HG02798 (cell line): ENCODE results near the gene CKB.
A peak's percentile ranks its signal among the peaks of the same experiment; 100 is the strongest.

Source experiments
- ATAC-seq: cut with Tn5 transposase; IDR thresholded peaks from one replicate; pipeline ENCODE4 v1.9.1; 2021; ENCODE audit warnings: mild to moderate bottlenecking; ENCODE audit not compliant: unreplicated experiment, poor library complexity

Gene CKB

DNA sequence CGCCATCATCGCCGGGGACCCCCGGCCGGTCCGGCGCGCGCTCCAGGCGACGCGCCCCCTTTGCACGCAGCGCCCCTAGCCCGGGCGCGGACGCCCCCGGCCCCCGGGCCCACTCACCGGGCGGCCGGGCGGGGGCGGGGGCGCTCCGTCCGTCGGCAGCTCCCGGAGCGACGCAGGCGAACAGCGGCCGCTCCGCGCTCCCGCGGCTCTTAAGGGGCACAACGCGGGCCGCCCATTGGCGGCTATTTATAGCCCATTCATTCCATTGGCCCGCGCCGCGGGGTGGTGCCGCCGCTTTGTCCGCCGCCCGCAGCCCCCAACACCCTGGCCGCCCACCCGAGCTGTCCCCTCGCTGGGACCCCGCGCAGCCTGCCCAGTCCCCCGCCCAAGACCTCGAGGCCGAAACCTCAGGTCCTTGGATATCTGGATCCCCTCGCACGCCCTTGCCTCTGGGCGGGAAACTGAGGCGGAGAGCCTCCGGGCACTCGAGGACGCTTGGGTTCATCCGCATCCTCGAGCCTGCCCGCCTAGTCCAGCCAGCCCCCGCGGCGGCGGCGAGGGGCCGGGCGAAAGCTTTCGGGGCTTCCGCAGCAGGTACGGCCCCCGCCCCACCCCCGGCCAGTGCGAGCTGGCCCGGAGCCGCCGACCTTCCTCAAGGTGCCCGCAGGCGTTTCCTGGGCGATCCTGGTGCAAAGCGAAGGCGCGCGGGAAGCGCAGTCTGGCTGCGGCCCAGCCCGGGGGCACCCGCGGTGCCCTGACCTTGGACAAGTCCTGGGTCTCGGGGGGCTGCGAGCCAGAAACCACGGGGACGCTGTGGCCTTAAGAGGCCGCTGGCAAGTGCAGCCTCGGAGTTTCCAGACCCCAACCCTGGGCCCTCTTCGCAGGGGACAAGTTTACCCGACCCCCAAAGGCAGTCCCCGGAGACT lies at the start of gene CKB:
TSS of gene CKB (minus strand) at position 182 of the 926 bp plus-strand sequence. CDS start 337 bp downstream, outside the sequence.
- no peak for ATAC-seq

GRCh38 chr14:103569408-103569807 lies 46.8 kb upstream of the CKB start:
- no peak for ATAC-seq

- ATAC-seq: no peak
Measured at GRCh38 chr14:103568952-103569351, 46.3 kb upstream of the CKB start.

DNA sequence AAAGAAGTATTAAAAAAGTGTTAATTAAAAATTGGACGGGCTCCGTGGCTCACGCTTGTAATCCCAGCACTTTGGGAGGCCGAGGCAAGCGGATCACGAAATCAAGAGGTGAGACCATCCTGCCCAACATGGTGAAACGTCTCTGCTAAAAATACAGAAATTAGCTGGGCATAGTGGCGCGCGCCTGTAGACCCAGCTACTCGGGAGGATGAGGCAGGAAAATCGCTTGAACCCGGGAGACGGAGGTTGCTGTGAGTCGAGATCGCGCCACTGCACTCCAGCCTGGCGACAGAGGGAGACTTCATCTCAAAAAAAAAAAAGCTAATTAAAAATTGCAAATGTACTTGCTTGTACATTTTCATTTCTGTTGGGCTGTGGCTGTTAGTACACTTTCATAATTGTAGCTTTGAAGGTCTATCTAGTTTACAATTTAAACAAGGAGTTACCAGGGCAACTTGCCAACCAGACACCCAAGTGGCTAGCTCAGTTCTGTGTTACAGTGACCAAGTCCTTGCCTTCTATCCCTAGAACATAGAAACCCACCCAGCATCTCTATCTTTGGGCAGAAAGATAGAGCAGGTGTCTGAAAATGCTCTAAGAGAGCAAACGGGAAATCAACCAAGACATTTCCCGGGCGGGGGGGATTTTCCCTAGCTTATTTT lies 41.3 kb upstream of the CKB start:
- no peak for ATAC-seq

DNA sequence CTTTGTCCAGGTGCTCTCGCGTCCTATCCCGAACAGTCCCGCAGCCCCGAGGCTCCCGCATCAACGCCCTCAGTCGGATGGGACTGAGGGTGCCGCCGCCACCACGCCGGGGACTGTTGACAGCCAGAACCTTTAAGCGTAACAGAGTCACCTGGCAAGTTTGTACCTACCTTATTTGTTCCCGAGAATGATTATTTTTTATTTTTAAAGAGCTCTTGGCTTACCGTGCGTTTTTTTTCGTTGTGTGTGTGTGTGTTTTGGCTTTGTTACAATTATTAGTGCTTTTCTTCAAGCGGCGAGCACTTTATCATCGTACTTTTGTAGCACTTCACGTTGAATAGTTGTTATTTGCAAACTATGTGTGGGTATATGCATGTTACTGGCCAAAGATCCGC lies 40.6 kb upstream of the CKB start:
- ATAC-seq: no peak

- ATAC-seq: peak; percentile 82
Measured at GRCh38 chr14:103562429-103563225, 40.0 kb upstream of the CKB start, which contains the start of the genes BAG5 and COA8. Gene BAG5 (minus strand): TSS chr14:103562657. CDS start chr14:103561164, 1,493 bp downstream. Gene COA8 (plus strand): TSS chr14:103562960. CDS start chr14:103563002, 42 bp downstream.

DNA sequence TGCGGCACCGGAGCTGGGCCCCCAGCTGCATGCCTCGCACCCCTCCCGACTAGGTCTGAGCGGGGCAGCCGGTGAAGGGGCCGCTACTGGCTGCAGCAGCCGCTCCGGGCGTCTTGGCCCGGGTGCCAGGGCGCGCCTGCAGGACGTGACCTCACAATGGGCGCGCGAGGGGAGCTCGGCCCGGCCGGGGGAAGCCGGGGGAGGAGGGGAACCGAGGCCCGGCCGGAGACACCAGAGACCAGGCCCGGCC lies 39.5 kb upstream of the CKB start:
- ATAC-seq: no peak

GRCh38 chr14:103561381-103562178 lies 39.0 kb upstream of the CKB start:
- ATAC-seq: peak; percentile 19

- no peak for ATAC-seq
Measured at GRCh38 chr14:103560691-103561090, 38.1 kb upstream of the CKB start.

GRCh38 chr14:103559766-103560165 lies 37.1 kb upstream of the CKB start:
- no peak for ATAC-seq

DNA sequence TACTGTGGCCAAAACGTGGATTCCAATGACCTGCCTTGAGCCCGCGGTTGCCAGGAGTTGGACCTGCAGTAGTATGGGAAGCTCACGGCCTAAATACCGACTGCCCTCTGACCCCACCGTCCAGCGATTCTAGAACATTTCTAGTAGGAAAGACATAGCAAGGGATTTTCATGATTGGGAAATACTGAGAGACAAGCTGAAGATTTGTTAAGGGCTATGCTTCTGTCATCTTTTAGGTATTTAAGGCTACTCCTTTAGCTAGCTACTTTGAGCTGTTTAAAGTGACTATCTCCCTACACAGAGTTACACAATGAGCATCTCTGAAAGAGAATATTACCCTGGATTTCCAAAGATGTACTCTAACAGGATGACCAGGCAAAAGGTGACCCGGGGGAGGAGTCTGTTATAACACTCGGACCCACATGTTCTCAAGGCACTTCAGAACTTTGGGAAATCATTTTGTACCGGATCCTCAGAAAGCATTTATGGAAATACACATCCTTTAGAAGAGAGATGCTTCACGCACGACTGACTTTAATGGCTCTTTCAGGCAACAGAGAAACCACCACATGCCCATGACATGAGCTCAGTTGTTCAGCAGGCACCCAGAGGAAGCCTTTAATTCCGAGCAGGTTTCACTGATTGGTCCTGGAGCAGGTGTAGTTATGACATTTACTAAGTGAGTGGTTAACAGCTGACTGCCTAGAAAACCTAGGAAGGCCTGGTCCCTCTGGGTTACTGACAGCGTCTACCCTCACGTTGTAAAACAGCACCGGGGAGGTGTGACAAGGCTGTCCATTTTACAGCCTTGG lies 35.6 kb upstream of the CKB start:
- no peak for ATAC-seq

DNA sequence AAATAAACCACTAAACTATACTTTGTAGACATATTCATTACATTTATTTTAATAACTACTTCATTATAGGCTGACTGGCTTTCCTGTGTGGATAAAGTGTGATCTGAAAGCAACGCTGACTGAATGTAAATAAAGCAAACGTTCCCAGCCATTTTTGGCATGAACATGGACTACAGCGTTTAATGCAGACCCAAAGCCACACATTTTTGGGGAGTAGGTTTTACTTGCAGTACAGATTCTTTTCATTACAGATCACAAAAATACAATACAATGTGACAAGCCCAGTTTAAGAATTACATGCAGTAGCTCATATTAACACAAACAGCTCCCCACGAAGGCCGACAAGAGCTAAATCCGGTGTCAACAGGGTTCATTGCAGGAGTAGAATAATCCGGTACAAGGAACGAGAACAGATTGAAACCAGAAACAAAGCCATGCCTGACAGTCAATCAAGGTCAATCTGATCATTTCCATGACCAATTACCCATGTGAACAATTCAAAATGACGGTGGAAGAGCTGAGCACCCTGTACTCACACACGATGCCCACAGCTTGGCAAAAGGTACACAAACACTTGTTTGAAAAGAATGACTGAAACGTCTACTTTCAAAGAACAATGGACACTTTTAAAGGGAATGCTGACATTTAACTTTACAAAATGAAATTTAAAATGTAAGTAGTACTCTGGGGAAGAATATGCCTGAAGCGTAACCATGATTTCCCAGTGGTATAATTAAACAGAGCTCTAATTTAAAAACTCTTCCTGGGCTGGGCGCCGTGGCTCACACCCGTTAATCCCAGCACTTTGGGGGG lies 34.5 kb upstream of the CKB start:
- no peak for ATAC-seq

DNA sequence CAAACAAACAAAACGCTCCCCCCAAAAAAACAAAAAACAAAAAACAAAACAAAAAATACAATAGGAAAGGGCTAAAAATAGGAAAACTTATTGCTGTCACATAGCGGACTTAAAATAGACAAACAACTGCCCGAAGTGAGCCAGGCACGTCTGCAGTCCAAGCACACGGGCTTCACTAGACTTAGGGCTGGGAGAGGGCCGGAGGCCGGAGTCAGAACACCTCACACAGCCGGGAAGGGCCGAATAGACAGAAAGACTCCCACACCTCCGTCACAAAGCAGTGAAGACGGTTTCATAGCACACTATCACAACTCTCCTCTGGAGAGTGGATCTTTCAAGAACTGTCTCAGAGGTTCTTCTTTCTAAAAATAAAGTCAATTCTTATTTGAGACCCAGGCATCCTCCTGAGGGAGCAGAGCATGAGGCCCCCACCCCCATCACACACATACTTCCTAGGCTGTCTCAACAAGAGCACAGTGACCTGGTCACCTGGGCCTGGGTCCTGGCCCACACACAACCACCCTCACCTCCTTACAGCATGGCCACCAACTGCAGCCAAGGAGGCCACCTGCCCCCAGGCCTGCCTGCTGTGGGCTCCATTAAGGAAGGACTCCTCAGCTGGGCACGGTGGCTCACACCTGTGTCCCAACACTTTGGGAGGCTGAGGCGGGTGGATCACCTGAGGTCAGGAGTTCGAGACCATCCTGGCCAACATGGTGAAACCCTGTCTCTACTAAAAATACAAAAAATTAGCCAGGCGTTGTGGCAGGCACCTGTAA lies 33.1 kb upstream of the CKB start:
- ATAC-seq: no peak

- no peak for ATAC-seq
Measured at GRCh38 chr14:103552846-103553210, 30.2 kb upstream of the CKB start.

- no peak for ATAC-seq
Measured at GRCh38 chr14:103552011-103552845, 29.6 kb upstream of the CKB start.

DNA sequence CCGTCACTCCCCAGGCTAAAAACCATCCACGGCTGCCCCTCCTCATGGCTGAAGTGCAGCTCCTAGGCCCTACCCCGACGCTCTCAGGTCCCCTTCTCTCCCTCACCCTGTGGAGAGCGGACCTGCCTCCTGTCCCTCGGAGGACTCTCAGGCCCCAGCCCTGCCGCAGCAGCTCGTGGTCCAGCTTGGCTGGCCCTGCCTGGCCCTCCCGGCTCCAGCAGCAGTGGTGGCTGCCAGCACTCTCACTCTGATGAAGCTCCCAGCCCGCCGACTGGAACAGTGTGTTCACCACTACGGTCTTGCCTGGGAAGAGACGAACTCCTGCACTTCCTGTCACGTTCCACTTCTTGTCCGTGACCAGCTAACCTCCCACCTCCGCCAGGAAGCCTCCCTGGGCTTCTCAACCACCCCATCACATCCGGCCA lies 28.7 kb upstream of the CKB start:
- ATAC-seq: no peak
